Hypothalamus (tissue), 51 donors: ENCODE results near the gene FOXP1.

Experiments
- DNase-seq, 51 donors: peaks; one replicate each; lab custom pipeline; 2025; lab: John Stamatoyannopoulos, UW

Gene FOXP1

GRCh38 chr3:71589132-71589531 lies 5.6 kb upstream of the FOXP1 start:
- no peak for DNase-seq

- no peak for DNase-seq
Measured at GRCh38 chr3:71587958-71588357, 4.4 kb upstream of the FOXP1 start.

GRCh38 chr3:71586810-71587242 lies 3.3 kb upstream of the FOXP1 start:
- DNase-seq: no peak

GRCh38 chr3:71585887-71586809 lies 2.6 kb upstream of the FOXP1 start:
- DNase-seq: peak in 3 of 51 donors; percentile 12 to 78 (median 37)

GRCh38 chr3:71585131-71585530 lies 1.6 kb upstream of the FOXP1 start:
- peak in 4 of 51 donors; percentile 1 to 56 (median 12) for DNase-seq

- peak in 46 of 51 donors; percentile 5 to 92 (median 35) for DNase-seq
Measured at GRCh38 chr3:71584394-71585011, 975 bp upstream of the FOXP1 start.

- DNase-seq: peak in 46 of 51 donors; percentile 17 to 74 (median 44)
Measured at GRCh38 chr3:71582612-71583565, 639 bp downstream of the FOXP1 start.

- DNase-seq: peak in 44 of 51 donors; percentile 14 to 76 (median 46)
Measured at GRCh38 chr3:71582036-71582611, 1.4 kb downstream of the FOXP1 start.

GRCh38 chr3:71581457-71582035 lies 2.0 kb downstream of the FOXP1 start:
- DNase-seq: peak in 36 of 51 donors; percentile 6 to 79 (median 38)

GRCh38 chr3:71580636-71581456 lies 2.7 kb downstream of the FOXP1 start:
- DNase-seq: no peak

GRCh38 chr3:71579935-71580406 lies 3.6 kb downstream of the FOXP1 start:
- DNase-seq: peak in 1 of 51 donors; percentile 24

- no peak for DNase-seq
Measured at GRCh38 chr3:71579326-71579934, 4.1 kb downstream of the FOXP1 start.

GRCh38 chr3:71578054-71578751 lies 5.3 kb downstream of the FOXP1 start:
- no peak for DNase-seq

- DNase-seq: no peak
Measured at GRCh38 chr3:71577011-71577410, 6.5 kb downstream of the FOXP1 start.

- DNase-seq: no peak
Measured at GRCh38 chr3:71575433-71575832, 8.1 kb downstream of the FOXP1 start.

- no peak for DNase-seq
Measured at GRCh38 chr3:71573181-71573580, 10.3 kb downstream of the FOXP1 start.

- no peak for DNase-seq
Measured at GRCh38 chr3:71570546-71570945, 13.0 kb downstream of the FOXP1 start.

- DNase-seq: no peak
Measured at GRCh38 chr3:71568207-71568606, 15.3 kb downstream of the FOXP1 start.
